GM19372 (cell line): ENCODE data around the gene NXPE3.

Source experiments
- ATAC-seq: cut with Tn5 transposase; IDR thresholded peaks from one replicate; pipeline ENCODE4 v1.9.1; 2021; ENCODE audit warnings: mild to moderate bottlenecking, low read depth, moderate library complexity; ENCODE audit not compliant: unreplicated experiment

NXPE3 gene

DNA sequence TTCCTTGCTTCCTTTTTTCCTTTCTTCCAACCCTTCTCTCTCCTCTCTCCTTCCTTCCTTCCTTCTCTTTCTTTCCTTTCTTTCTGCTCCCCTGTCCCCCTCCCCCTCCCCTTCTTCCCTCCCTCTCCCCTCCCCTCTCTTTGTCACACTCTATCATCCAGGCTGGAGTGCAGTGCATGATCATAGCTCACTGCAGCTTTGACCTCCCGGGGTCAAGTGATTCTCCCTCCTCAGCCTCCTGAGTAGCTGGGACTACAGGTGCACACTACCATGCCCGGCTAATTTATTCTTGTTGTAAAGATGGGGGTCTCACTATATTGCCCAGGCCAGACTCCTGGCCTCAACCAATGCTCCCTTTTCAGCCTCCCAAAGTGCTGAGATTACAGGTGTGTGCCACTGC is 89.0 kb downstream of the NXPE3 start:
- ATAC-seq = no peak

DNA sequence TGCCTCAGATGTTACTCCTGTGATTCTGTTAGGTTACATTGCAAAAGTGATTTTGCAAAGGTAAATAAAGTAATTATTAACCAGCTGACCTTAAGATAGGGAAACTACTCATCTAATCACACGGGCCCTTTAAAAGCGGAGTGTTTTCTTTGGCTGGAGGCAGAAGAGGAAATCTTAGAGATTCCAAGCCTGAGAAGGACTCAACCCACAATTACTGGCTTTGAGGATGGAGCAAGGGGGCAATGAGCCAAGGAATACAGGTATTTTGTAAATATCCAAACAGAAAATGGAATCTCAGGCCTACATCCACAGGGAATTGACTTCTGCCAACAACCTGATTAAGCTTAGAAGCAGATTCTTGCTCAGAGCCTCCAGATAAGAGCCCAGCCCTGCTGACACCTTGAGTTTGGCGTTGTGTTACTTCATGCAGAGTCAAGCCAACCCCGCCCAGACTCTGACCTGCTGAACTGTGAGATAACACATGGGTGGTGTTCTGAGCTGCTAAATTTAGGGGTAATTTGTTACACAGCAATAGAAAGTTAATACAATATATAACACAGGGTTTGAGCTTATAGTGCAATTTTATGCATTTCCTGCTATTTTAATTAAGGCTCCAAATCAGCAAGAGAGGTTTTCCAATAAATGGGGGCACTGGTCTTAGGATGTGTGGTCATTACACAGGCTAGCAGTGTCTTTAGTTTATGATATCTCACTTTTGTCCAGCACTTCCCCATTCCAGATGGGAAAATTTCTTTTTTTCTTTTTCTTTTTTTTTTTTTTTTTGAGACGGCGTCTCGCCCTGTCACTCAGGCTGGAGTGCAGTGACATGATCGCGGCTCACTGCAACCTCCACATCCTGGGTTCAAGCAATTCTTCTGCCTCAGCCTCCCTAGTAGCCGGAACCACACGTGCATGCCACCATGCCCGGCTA is 89.8 kb downstream of the NXPE3 start:
- no peak for ATAC-seq

DNA sequence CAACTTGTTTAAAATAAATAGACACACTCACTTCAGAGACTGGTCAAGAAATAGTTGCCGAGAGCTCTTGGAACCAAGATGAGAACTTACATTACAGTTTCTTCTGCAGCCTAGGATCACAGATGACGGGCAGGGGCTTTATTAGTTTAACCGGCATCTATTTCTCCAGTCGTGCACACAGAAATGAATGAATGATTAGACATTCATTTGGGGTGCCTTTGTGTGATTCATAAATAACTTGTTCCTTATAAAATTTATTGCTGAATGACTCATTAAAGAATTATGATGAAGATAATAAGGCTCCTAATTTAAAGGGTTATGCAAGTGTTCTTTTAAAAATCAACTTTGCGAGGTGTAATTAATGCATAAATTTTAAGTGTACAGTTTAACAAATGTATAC is 91.1 kb downstream of the NXPE3 start:
- no peak for ATAC-seq

DNA sequence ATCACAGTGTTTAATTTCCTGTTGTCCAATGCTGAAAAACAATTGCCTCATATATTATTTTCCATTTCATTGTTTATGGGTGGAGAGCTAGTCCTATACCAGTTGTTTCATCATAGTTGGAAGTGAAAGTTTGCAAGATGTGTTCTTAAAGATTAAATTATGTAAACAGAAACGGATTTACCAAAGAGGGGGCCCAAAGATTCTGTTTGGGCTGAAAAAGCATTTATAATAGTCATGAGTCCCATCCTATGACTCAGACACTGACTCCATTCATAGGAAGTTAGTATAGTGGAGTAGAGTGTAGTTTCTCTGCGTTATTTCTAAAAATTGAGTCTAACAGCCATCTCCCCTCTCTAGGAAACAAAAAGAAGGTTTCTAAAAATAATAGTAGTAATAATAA is 94.6 kb downstream of the NXPE3 start:
- ATAC-seq = no peak

DNA sequence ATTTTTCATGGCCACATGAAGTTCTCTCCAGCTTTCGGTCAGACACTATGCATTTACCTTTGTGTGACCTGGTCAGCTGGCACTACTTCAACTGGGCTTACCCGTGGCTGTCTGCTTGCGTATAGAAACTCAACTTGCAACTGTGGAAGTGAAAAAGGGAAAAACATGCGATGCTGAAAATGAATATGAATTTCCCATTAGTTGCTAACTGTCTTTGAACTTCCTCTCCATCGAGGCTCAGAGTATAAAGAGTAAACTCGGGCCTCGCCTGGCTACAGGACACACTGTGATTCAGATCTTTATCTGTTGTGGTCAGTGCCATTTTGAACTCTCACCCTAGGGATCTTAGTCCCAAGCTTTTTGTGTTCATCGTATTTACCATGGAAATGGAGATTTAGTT is 97.1 kb downstream of the NXPE3 start:
- ATAC-seq = no peak
